PC-3 (cell line): ENCODE results near the gene ROGDI.

Experiments
- CTCF ChIP-seq: fragments of 300-600 bp; sonication (generic); conservative IDR thresholded peaks from 2 replicates; pipeline ENCODE4 v1.5.1; 2017; ENCODE audit warnings: antibody characterized with exemption, low read depth, mild to moderate bottlenecking, low read length
- EZH2 ChIP-seq: fragments of 300-600 bp; sonication (generic); IDR thresholded peaks from one replicate; pipeline ENCODE4 v1.6.1; 2017; ENCODE audit warnings: antibody characterized with exemption, mild to moderate bottlenecking, low read length; ENCODE audit not compliant: unreplicated experiment

- TF ChIP-seq CTCF (no peak), EZH2 (no peak)
These were observed 52.7 kb downstream of the ROGDI start for GRCh38 chr16:4749700-4750257.
